ENCODE measurements around the gene MTURN.

Gene MTURN

DNA sequence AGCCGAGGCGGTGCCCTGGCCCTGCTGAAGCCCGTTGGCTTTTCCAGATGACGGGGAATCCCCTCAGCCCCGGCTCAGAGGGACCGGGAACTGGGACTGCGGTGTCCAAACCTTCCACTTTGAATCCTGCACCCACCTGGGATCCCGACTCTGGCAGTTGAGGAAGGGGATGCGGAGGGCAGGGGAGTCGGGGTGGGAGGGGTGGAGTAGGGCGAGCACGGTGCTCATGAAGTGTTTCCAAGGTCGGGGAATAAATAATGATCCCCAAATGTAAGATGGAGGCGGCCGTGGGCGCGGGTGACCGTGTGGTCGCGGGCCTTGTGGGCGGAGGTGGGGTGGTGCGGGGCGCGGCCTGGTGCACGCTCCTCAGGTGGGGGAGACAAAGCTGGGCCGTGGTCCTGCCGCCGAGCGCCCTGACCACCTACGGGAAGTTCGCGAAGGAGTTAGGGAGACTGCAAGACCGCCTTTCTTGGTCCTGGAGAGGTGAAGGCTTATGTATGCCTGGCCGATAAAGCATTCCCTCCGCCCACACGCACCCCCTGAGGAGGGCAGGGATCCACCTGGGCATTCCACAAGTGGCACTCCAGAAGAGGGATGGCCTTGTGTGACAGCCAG lies 1.4 kb downstream of the MTURN start:
- DNase-seq (ENCODE audit: low spot score), result peak; percentile 57

DNA sequence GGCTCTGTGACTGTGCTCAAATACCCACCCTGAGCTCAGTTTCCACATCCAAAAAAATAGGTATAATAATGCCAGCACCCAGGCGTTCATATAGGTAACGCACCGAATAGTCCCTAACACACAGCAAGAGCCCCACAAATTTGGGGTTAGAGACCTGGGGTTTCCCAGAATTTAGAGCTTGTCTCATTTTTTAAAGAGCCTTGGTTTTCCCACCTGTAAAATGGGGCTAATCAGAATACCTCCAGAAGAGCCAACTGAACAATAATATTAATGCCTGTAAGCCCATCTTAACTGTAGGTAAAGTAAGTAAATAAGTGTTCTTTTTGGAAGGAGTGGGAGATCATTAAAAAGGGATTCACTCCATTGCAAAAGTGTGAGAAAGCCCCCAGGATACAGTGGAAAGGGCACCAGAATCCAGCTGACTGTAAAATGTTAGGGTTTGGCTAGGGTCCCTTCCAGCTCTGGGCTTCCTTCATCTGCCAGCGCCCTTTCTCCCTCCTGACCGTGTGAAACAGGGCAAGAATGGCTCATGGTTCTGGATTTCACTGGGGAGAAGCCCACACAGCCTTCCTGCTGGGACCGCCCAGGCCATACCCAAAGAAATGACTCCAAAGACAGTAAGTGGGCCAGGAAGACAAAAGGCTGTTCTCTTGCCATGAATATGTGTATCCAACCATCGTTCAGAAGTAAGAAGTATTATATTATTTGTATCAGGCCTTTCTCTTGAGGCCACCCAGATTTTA lies 2.1 kb downstream of the MTURN start:
- DNase-seq (ENCODE audit: low spot score), result no peak

- DNase-seq (ENCODE audit: low spot score), result no peak
These were observed 5.1 kb downstream of the MTURN start for GRCh38 chr7:30139836-30140384.

DNA sequence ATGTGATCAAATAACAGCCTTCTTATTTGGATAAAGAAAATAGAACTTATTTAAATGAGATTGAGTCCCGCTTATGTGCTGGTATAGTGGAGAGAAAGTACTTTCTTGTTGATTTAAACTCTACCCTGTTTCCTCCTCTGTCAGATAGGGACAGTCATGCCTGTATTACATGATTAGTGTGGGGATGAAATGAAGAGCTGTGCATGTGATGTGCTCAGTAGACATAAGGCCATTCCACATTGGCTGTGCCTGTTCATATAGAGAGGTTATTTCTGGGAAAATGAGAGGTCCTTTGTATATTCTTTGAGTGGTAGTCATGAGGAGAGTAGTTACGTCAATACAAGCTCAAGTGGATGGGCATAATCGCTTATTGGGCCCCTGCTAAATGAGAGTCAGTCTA lies 5.7 kb downstream of the MTURN start:
- no peak for DNase-seq (ENCODE audit: low spot score)

DNA sequence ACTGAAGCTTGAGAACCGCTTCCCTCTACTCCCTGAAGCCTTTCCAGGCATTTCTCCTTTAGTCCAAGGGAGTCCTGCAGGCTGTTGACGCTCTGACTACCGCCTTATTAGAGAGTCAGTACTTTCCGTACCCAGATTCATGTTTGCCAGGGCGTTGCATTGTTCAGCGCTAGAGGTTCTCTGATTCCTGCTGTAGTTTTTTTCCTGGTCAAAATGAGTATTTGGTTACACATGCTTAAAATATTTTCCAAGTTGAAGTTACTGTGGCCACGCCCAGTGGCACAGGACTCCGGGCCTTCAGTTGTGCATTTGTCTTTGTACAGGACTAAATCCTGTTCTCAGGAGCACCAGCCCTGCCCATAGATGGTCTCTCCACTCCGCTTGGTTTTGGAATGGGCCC lies 7.9 kb downstream of the MTURN start:
- no peak for DNase-seq (ENCODE audit: low spot score)

DNA sequence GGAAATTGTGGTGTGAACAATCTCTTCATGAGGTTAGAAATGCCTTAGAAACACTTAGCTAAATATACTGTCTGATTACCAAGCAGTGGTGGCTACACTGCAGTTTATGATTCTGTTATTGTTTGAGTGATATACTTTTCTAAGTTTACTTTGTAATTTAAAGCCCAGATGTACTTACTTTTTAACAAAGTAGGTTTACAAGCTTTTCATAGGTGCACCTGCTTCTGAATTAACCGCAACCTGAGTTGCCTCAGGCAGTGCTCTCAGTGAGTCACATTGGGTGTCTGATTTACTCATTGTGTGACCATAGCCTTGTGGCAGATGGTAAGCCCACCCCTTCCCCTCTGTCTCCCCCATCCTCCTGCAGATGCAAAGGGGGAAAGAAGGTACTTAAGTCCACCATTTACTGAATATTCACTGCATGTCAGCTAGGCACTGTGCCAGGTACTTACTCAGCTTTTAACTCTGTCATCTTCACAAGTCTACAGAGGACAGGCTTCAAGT lies 9.0 kb downstream of the MTURN start:
- DNase-seq (ENCODE audit: low spot score), result no peak

DNA sequence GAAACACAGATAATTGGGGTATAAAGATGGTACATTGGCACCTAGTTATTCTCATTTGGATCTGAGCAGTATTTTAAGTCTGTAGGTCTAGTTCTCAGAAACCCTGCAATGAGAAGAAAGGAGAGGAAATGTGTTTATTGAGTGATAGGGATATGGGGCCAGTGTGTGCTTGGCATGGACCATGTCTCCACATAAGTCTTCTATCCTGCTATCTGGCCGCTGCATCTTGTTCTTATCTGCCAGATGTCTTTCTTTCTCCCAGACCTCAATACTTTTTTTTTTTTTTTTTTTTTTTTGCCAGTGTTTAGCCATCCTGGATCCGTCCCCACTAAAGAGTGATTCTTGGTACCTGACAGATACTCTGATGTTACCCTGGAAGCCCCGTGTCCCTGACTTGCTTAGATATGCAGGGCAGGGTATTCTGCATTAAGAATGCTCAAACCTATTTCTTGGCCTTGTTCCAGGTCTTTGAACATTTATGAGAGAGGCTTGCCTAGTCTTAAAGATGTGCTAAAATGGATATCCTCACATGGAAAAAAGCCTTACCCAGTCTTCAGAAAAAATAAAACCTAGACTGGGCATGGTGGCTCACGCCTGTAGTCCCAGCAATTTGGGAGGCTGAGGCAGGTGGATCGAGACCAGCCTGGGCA lies 10.0 kb downstream of the MTURN start:
- no peak for DNase-seq (ENCODE audit: low spot score)

GRCh38 chr7:30145426-30145970 lies 10.7 kb downstream of the MTURN start:
- DNase-seq (ENCODE audit: low spot score), result no peak

DNA sequence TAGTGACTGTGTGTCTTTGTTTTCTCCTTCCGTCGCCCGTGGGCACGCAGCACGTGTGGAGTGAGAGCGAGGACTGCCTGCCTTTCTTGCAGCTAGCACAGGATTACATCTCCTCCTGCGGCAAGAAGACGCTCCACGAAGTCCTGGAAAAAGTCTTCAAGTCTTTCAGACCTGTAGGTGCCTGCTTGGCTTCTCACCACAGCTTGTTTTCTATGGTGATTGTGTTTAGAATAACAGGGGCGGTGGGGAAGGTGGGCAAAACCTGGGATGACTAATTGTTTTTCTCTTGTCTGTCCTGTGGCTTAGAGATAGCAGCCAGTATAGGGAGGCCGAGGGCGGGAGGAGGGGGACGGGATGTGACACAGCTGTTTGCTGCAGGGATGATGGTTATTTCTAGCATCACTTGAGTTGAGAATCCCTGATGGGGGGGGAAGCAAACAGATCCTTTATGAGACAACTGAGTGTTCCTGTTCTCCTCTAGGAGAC lies 11.4 kb downstream of the MTURN start:
- no peak for DNase-seq (ENCODE audit: low spot score)

DNA sequence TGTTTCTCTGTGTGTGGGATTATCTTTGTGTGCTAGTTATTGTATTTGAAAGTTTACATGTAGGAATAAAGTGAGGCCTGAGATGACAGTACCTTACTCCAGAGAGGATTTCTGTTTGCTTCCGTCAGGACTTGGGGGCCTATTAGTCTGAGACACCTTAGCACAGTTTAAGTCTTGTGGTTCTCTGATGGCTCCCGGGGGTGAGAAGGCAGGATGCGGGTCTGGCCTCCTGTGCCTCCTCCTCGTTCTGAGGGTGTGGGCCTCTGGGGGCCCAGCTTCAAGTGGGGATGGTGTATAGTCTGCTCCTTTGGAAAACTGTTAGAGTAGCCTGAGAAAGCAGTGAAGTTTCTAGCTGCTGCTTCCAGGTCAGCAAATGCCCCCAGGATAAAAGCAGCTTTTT lies 12.4 kb downstream of the MTURN start:
- no peak for DNase-seq (ENCODE audit: low spot score)

DNA sequence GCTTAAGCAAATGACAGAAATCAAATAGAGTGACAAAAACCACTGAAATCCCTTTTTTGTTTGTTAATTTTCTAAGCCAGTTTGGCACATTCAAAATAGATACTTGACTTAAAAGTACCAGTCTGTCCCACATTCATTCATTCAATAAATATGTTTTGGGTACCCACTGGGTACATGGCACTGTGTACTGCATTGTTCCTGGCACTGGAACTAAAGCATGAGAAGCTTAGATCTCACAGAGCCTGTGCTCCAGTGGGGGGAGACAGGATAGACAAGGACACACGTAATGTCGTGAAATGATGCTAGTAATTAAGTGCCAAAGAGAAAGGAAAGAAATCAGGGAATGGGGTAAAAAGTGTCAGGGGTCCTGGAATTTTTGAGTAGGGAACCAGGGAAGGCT lies 13.0 kb downstream of the MTURN start:
- no peak for DNase-seq (ENCODE audit: low spot score)

DNA sequence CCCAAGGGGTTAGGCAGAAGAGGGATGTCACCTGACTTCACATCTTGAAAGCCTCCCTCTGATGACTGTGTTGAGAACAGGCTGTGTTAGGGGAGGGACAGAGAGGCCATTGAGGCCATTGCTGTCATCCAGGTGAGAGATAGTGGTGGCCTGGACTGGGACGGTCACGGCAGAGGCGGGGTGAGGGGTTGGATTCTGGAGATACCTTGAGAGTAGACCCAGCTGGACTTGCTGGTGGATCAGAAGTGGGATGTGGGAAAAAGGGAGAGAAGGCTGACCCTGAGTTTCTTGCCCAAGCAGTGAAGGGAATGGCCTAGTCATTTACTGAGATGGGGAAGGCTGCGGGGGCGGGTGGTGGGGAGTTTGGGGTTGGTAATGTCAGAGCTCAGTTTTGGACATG lies 13.6 kb downstream of the MTURN start:
- DNase-seq (ENCODE audit: low spot score), result no peak

- no peak for DNase-seq (ENCODE audit: low spot score)
These were observed 14.2 kb downstream of the MTURN start for GRCh38 chr7:30148951-30149459.

GRCh38 chr7:30149640-30150272 lies 15.0 kb downstream of the MTURN start:
- no peak for DNase-seq (ENCODE audit: low spot score)

DNA sequence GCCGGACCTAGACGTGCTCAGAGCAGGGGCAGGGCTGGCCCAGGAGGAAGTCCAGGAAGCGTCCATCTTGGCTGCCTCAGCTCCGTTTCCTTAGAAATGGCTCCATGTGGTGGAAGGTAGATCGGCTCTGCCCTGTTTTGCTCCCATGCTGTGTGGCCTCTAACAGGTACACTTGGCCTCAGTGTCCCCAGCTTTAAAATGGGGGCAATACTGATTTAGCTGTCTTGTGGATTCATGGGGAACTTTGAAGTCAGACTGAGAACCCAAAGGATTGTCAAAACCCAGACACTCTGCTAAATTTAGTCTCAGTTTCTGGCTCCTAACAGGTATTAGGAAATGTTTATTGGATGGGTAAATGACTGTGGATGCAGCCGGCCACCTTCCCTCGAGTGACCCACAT lies 15.9 kb downstream of the MTURN start:
- no peak for DNase-seq (ENCODE audit: low spot score)

DNA sequence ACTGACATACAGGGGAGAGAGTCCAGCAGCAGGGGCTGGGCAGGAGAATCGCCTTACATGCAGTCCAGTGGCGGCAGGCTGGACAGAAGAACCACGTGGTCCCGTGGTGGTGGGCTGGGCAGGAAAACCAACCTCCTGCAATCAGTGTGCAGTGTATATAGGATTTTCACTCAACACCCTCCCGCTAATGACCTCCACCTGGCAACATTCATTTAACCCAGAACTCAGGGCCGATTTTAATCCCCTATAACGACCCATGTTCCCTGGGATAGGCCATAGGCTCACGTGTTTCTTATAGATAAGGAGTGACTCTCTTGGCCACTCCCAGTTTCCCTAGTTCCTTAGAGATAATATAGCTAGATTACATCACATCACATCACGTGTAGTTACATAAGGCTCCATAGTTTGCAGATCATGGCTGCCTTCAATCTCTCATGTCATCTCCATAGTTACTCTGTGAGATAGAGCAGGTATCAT lies 19.4 kb downstream of the MTURN start:
- no peak for DNase-seq (ENCODE audit: low spot score)

GRCh38 chr7:30155481-30155880 lies 20.7 kb downstream of the MTURN start:
- no peak for DNase-seq (ENCODE audit: low spot score)

- no peak for DNase-seq (ENCODE audit: low spot score)
These were observed 22.4 kb downstream of the MTURN start for GRCh38 chr7:30157204-30157603.

GRCh38 chr7:30159163-30159562 lies 24.4 kb downstream of the MTURN start:
- DNase-seq (ENCODE audit: low spot score), result no peak

DNA sequence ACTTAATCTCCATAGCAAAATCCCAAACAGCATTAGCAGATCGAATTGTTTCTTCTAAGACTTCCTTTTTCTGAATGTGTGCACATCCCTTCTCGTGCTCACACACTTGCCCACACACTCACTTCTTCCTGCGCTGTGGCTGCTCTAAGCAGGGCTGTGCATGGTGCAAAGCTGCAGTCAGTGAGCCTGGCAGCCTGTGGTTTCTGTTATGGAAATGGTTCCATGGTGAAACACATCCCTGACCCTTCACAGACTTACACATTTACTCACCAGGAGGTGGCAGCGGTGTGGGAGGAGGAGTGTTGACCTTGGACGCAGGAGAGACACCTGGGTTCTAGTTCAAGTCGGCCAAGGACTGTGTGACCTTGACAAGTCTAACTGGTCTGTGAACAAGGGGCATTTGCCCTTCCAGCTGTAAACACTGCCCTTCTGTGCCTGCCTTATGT lies 24.9 kb downstream of the MTURN start:
- DNase-seq (ENCODE audit: low spot score), result peak; percentile 33

DNA sequence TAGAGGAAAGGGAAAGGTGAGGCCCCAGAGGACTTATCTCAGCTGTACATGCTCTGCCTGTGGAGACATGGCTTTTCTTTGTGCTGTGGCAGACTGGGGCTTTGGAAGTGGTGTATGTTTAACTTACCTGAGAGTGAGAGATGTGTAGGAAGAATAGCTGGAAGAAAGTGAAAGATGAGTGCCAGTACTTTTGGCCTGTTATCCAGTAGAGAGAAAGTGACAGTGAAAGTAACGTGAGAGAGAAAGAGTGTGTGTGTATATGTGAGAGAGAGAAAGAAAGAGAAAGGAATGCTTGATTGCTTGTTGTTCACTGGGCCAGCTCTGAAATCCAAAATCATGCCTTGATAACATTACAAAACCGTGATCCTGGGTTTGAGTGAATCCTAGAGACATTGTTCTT lies 25.5 kb downstream of the MTURN start:
- DNase-seq (ENCODE audit: low spot score), result no peak

DNA sequence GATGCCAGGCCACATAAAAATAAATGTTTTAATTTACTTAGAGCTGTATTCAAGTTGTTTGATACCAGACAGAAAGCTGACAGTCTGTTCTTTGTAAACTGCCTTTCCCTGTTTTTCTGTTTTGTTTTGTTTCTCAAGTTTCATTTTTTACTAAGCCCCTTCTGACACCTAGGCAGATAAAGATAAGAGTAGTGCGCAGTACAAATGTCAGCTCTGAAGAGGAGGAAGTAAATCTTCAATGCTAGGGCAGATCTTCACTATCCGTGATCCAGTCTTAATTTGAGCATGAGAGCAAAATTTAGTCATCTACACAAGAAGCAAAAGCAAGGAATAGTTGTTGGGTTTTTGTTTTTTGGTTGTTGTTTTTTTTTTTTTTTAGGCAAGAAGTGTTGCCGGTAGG lies 27.3 kb downstream of the MTURN start:
- no peak for DNase-seq (ENCODE audit: low spot score)

Measured in iPS-NIHi11 (cell line).